Body of pancreas (tissue), 4 donors: Measurements from ENCODE around the gene TIE1. TPM values are rescaled to one million over a fixed set of nuclear protein-coding genes. Genes with fewer than 3 reads are reported as not detected.

Source experiments
- ATAC-seq: fragments of 150-250 bp; one replicate; pipeline ENCODE4 v1.9.1; 2016
- DNase-seq, 4 donors: peaks; one replicate each; pipeline ENCODE4 v3.0.0-alpha.2; 2019
- H3K27ac ChIP-seq, 4 donors: fragments of 200-600 bp; sonication (generic); 1 replicate in 3 of 4; 2 replicates in 1 of 4; pipeline versions ENCODE4 v1.5.1 to v1.6.1; 2016 to 2019; ENCODE audit warnings: mild to moderate bottlenecking in 1 of 4, mixed read lengths in 1 of 4, moderate library complexity in 1 of 4
- H3K27me3 ChIP-seq, 2 donors: fragments of 200-600 bp; sonication (generic); one replicate each; pipeline ENCODE4 v1.6.0; 2016; ENCODE audit warnings: mild to moderate bottlenecking in 1 of 2
- H3K36me3 ChIP-seq, 2 donors: fragments of 200-600 bp; sonication (generic); replicated peaks in 1 of 2; 2 replicates each; pipeline ENCODE4 v1.5.1; 2016; ENCODE audit warnings: low read depth in 2 of 2; ENCODE audit not compliant: insufficient read depth in 1 of 2
- H3K4me1 ChIP-seq: fragments of 200-600 bp; sonication (generic); one replicate; pipeline ENCODE4 v1.6.0; 2016
- H3K4me3 ChIP-seq, 2 donors: fragments of 200-600 bp; sonication (generic); 1 replicate in 1 of 2; 2 replicates in 1 of 2; pipeline ENCODE4 v1.5.1; 2016 to 2019
- H3K9me3 ChIP-seq, 3 donors: fragments of 200-600 bp; sonication (generic); 1 replicate in 2 of 3; 2 replicates in 1 of 3; pipeline ENCODE4 v1.5.1; 2016
- POLR2A ChIP-seq, 3 donors: fragments of 450-650 bp; IDR thresholded peaks; one replicate each; pipeline ENCODE4 v1.6.1; 2016; ENCODE audit warnings: antibody characterized with exemption in 3 of 3, mild to moderate bottlenecking in 2 of 3
- WGBS, 2 donors: methylation state at CpG; one replicate each; pipeline ENCODE4 v1.1.5; 2017; 5-methylcytosine and 5-hydroxymethylcytosine counted together
- intact Hi-C: fragments of 100-400 bp; cut with DNase I; formaldehyde crosslinking; loops from one replicate; pipeline ENCODE4 v1.15.1; 2023
- total RNA-seq, 2 donors: library from RNA; depleted of rRNA; stranded (reverse); fragments of >200 nt; gene quantifications; one replicate each; pipeline ENCODE4 v1.1.0, GENCODE V29; 2016
- TF ChIP-seq, protein P1 (sequence below), 7 experiments: fragments of 450-650 bp in 4 of 7; fragments of 200-600 bp in 3 of 7; sonication (generic) in 3 of 7; IDR thresholded peaks; one replicate each; pipeline ENCODE4 v1.5.1; 2016 to 2019; ENCODE audit warnings: antibody characterized with exemption in 7 of 7

The TIE1 gene
- total RNA-seq, 2 donors from 2014 or later = 12.2 to 14.0 TPM

DNA sequence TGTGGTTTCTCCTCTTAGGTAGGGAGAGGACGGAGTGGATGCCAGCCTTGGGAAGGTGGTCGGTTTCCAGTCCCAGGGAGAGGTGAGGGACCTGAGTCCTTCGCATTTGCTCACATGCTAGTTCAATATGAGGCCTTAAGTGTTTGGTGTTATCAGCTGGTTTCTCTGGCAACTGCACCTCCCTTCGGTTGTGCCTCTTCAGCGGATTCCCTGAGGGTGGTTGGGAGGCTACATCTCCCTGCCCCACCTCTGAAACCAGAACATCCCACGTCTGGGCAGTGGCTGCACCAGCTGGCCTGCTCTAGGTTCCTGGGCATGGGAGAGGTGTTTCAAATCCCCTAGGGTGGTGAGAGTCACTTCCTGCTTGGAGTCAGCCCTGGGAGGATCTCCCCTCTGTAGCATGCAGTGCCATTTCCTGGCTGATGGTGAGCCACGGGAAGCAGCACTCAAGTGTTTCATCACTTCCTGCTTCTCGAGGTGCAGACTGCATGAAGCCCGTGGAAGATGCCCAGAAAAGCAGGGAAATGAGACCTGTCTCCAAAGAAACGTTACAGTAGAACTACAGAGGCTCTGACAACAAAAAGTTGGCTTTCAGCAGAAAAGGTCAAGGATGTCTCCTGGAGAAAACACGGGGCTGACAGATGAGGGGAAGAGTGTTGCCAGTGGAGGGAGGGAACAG is 26.5 kb upstream of the TIE1 start:
- TF ChIP-seq, protein P1, sequence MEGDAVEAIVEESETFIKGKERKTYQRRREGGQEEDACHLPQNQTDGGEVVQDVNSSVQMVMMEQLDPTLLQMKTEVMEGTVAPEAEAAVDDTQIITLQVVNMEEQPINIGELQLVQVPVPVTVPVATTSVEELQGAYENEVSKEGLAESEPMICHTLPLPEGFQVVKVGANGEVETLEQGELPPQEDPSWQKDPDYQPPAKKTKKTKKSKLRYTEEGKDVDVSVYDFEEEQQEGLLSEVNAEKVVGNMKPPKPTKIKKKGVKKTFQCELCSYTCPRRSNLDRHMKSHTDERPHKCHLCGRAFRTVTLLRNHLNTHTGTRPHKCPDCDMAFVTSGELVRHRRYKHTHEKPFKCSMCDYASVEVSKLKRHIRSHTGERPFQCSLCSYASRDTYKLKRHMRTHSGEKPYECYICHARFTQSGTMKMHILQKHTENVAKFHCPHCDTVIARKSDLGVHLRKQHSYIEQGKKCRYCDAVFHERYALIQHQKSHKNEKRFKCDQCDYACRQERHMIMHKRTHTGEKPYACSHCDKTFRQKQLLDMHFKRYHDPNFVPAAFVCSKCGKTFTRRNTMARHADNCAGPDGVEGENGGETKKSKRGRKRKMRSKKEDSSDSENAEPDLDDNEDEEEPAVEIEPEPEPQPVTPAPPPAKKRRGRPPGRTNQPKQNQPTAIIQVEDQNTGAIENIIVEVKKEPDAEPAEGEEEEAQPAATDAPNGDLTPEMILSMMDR (IDR thresholded peaks at IDR 0.05) = no peak
- TF ChIP-seq POLR2A (IDR thresholded peaks at IDR 0.05) = no peak
- no peak overlapping the region for H3K4me3 ChIP-seq
- intact Hi-C loops = no loop called here
- ATAC-seq = no peak
- peaks cover 67% of the 10 kb centered on the region for H3K4me1 ChIP-seq
- no peaks in the 10 kb centered on the region for H3K36me3 ChIP-seq
- H3K27ac ChIP-seq = peak overlapping the region; percentile 2 to 83 (median 48)
- no peaks in the 10 kb centered on the region for H3K27me3 ChIP-seq
- WGBS, 2 donors = 30 to 49% methylated on average over 11 of the region's 11 CpGs
- peak in 1 of 4 donors; percentile 43 for DNase-seq
- H3K9me3 ChIP-seq = no peaks in the 10 kb centered on the region

DNA sequence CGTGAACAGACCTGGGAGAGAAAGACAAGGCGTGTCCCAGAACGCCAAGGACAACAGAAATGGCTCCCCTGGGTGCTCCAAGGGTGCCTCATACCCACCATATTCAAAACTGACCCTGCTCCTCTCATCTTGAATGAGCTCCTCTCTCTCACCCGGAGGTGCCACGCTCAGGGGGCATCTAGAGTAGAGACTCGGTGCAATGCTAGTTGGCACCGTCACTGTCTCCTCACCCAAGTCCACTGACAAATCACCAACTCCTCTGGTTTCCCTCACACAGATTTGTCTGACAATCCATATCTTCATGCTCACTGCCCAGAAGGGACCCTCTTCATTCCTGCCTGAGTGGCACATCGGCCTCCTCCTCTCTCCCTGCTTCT is 26.0 kb upstream of the TIE1 start:
- Histone ChIP-seq H3K36me3 (no peaks in the 10 kb centered on the region), H3K4me1 (peaks cover 62% of the 10 kb centered on the region), H3K27me3 (no peaks in the 10 kb centered on the region), H3K9me3 (no peaks in the 10 kb centered on the region), H3K4me3 (no peak overlapping the region), H3K27ac (peak overlapping the region in 2 of 4 donors; percentile 75 to 83)
- DNase-seq (no peak), ATAC-seq (no peak)
- intact Hi-C loops = no loop called here
- WGBS, 2 donors = 77 to 84% methylated on average over 8 of the region's 8 CpGs
- TF ChIP-seq, protein P1 (IDR thresholded peaks at IDR 0.05) = no peak
- TF ChIP-seq POLR2A (IDR thresholded peaks at IDR 0.05) = no peak

DNA sequence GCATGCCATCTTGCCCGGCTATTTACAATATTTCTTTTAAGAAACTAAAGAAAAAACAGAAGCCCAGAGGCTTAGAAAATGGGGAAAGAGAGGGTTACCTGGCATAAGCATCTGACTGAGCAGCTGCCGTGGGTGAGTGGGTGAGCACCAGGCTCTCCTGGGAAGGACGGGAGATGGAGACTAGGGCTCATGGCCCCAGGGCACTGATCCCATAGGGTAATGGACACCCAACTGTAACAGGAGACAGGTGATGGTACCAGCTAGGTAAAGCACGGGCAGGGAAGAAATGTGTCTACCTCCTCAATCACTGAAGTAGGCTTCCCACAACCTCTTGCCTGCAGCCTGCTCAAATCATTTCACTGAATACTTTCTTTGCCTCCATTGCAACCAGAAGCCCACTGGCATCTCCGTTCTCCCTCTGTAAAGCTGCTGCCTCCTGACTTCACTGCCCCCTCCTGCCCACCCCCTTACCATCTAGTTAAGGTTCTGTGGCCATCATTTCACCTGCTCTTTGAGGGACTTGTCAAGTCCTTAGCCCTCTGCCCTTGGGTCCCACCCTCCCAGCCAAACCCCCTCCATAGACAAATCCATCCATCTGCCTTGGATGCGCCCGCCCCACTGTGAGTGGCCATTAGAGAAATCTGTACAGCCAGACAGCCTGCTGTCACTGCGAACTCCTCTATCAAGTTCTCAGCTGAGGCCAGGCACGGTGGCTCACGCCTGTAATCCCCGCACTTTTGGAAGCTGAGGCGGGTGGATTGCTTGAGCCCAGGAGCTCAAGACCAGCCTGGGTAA is 24.8 kb upstream of the TIE1 start:
- ATAC-seq = no peak
- no peaks in the 10 kb centered on the region for H3K36me3 ChIP-seq
- WGBS, 2 donors = 54 to 55% methylated on average over 12 of the region's 12 CpGs

GRCh38 chr1:43276673-43277072 is 24.1 kb upstream of the TIE1 start:
- Histone ChIP-seq H3K4me3 (no peak overlapping the region), H3K36me3 (no peaks in the 10 kb centered on the region), H3K27me3 (no peaks in the 10 kb centered on the region), H3K4me1 (peaks cover 47% of the 10 kb centered on the region), H3K27ac (peak overlapping the region; percentile 58 to 83 (median 72)), H3K9me3 (no peaks in the 10 kb centered on the region)
- no peak for TF ChIP-seq POLR2A (IDR thresholded peaks at IDR 0.05)
- TF ChIP-seq, protein P1 (IDR thresholded peaks at IDR 0.05) = no peak
- intact Hi-C loops = no loop called here
- 4 to 13% methylated on average over 7 of the region's 7 CpGs for WGBS, 2 donors
- DNase-seq = peak; percentile 56 to 69 (median 63)
- peak; percentile 80 for ATAC-seq

More for the DNA sequence above, 24.8 kb upstream of the TIE1 start:
- Histone ChIP-seq H3K9me3 (no peaks in the 10 kb centered on the region), H3K27ac (peak overlapping the region; percentile 58 to 83 (median 72)), H3K27me3 (no peaks in the 10 kb centered on the region), H3K4me3 (no peak overlapping the region), H3K4me1 (peaks cover 53% of the 10 kb centered on the region)
- peak in 1 of 3 donors; percentile 10 for TF ChIP-seq POLR2A (IDR thresholded peaks at IDR 0.05)
- TF ChIP-seq, protein P1 (IDR thresholded peaks at IDR 0.05) = no peak
- DNase-seq = peak in 1 of 4 donors; percentile 17
- intact Hi-C loops = no loop called here
